Activated effector memory CD4-positive, alpha-beta T cell treated with anti-CD3 and anti-CD28 coated beads, Interleukin-2, amount 50 U/mL, for 16 hours (primary cell): Measurements from ENCODE around the gene NDC80.
A peak's percentile ranks its signal among the peaks of the same experiment; 100 is the strongest.
"Not testable (repeated sequence)": the region's sequence is repeated elsewhere in the genome, so short reads cannot be mapped to it uniquely, and the experiment has no call there.

Source experiments
- DNase-seq: peaks from one replicate; pipeline ENCODE4 v3.0.0-alpha.2; 2020

Gene NDC80

GRCh38 chr18:2571200-2572170 lies at the start of gene NDC80, which contains the start of gene METTL4:
Gene NDC80 (plus strand): TSS chr18:2571557. CDS start chr18:2572986, 1,429 bp downstream.
Gene METTL4 (minus strand): TSS chr18:2571505. CDS start chr18:2567216, 4,289 bp downstream.
- DNase-seq, result peak; percentile 94

GRCh38 chr18:2522112-2522511 lies 49.2 kb upstream of the NDC80 start:
- DNase-seq, result no peak

- not testable (repeated sequence) for DNase-seq
These were observed 46.6 kb upstream of the NDC80 start for GRCh38 chr18:2524794-2525198.

- no peak for DNase-seq
These were observed 45.0 kb upstream of the NDC80 start for GRCh38 chr18:2526329-2526728.

GRCh38 chr18:2529154-2529553 lies 42.2 kb upstream of the NDC80 start:
- no peak for DNase-seq

GRCh38 chr18:2531751-2532150 lies 39.6 kb upstream of the NDC80 start:
- DNase-seq, result no peak

GRCh38 chr18:2532797-2533196 lies 38.6 kb upstream of the NDC80 start:
- no peak for DNase-seq

- DNase-seq, result no peak
These were observed 36.5 kb upstream of the NDC80 start for GRCh38 chr18:2534906-2535305.

- DNase-seq, result no peak
These were observed 35.9 kb upstream of the NDC80 start for GRCh38 chr18:2535419-2535910.

GRCh38 chr18:2536063-2536462 lies 35.3 kb upstream of the NDC80 start:
- no peak for DNase-seq

GRCh38 chr18:2536493-2536892 lies 34.9 kb upstream of the NDC80 start:
- no peak for DNase-seq

GRCh38 chr18:2537296-2537695 lies 34.1 kb upstream of the NDC80 start:
- no peak for DNase-seq

- DNase-seq, result no peak
These were observed 33.1 kb upstream of the NDC80 start for GRCh38 chr18:2538236-2538635.

GRCh38 chr18:2538844-2539243 lies 32.5 kb upstream of the NDC80 start:
- no peak for DNase-seq

GRCh38 chr18:2540575-2540974 lies 30.8 kb upstream of the NDC80 start:
- DNase-seq, result no peak

GRCh38 chr18:2541925-2542563 lies 29.3 kb upstream of the NDC80 start:
- not testable (repeated sequence) for DNase-seq

- no peak for DNase-seq
These were observed 26.2 kb upstream of the NDC80 start for GRCh38 chr18:2545155-2545554.

- DNase-seq, result no peak
These were observed 23.8 kb upstream of the NDC80 start for GRCh38 chr18:2547477-2548087.

- no peak for DNase-seq
These were observed 21.9 kb upstream of the NDC80 start for GRCh38 chr18:2549462-2549861.

GRCh38 chr18:2551425-2551824 lies 19.9 kb upstream of the NDC80 start:
- no peak for DNase-seq

GRCh38 chr18:2554696-2555095 lies 16.7 kb upstream of the NDC80 start:
- DNase-seq, result no peak

- no peak for DNase-seq
These were observed 15.5 kb upstream of the NDC80 start for GRCh38 chr18:2555895-2556294.

GRCh38 chr18:2557536-2557935 lies 13.8 kb upstream of the NDC80 start:
- no peak for DNase-seq
